GM19328 (cell line): Measurements from ENCODE around the gene C3.
"Not testable (repeated sequence)": the region's sequence is repeated elsewhere in the genome, so short reads cannot be mapped to it uniquely, and the experiment has no call there.

ENCODE experiments used
- ATAC-seq: cut with Tn5 transposase; IDR thresholded peaks from one replicate; pipeline ENCODE4 v1.9.1; 2021; ENCODE audit warnings: mild to moderate bottlenecking, moderate library complexity; ENCODE audit not compliant: unreplicated experiment

Gene C3

DNA sequence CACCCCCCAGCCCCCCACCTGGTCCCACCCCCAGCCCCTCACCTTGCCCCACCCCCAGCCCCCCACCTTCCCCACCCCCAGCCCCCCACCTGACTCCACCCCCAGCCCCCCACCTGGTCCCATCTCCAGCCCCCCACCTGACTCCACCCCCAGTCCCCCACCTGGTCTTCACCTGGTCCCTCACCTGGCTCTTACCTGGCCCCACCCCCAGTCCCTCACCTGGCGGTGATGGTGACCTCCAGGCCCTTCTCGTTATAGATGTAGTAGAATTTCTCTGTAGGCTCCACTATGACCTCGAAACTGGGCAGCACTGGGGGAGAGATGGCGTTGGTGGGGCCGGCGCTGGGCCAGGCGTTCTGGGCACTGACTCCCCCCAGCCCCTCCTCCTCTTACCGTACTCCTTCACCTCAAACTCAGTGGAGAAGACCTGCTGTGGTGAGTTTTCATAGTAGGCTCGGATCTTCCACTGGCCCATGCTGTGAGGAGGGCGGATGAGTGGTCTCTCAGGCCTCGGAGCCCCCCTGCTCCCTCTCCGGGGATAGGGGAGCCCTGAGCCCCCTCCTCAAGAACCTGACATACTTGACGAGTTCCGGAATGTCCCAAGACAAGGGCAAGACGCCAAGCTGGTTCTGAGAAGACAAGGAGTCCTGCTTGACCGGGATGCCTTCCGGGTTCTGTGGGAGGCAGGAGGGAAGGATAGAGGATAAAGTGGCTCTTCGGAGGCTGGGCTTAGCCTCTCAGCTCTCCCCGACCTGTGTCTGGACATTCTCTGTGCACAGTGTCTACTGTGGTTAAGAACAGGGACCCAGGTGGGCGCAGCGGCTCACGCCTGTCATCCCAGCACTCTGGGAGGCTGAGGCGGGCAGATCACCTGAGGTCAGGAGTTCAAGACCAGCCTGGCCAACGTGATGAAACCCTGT is 6.4 kb downstream of the C3 start:
- no peak for ATAC-seq

DNA sequence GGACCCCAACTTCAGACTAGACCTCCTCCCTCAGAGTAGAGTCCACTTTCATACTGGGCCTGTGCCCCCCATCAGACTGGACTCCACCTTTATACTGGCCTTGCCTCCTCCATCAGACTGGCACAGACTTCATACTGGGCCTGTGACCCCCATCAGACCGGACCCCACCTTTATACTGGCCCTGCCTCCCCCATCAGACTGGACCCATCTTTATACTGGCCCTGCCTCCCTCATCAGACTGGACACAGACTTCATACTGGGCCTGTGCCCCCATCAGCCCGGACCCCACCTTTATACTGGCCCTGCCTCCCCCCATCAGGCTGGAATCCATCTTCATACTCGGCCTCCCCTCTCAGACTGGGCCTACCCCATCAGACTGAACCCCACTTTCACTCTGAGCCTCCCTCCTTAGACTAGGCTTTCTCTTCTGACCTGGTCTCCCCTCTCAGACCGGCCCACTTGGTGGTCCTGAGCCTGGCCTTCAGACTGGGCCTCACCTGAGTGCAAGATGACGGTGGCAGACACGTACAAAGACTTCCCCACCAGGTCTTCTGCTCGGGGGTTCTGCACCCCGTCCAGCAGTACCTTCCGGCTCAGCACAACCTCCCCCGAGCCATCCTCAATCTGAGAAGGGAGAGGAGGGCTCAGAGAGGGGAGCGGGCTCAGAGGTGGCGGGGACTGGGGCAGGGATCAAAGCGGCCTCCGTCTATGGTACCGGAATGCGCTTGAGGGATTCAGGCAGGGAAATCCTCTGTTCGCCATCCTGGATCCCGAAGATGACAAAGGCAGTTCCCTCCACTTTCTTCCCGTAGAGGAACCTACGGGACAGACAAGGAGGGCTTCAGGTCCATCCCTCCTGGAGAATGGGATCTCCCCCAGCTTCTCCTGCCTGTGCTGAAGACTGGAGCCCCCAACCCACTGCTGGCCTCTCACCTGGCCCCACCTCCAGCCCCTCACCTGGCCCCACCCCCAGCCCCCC is 7.5 kb downstream of the C3 start:
- ATAC-seq: no peak

DNA sequence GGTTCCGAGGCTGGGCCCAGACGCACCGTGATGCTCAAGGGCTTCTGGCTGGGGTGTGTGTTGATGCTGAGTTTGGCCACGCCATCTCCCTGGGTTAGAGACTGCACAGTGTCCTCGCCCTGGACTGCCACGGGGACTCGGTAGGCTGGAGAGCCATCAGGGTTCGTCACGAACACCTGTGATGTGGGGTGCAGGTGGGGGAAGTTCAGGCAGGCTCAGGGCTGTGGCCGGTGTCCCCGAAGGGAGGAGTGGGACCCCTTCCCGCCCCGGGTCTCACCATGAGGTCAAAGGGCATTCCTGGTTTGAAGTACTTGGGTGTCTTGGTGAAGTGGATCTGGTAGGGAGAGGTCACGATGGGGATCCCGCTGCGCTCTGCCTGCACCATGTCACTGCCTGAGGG is 8.2 kb downstream of the C3 start:
- no peak for ATAC-seq

DNA sequence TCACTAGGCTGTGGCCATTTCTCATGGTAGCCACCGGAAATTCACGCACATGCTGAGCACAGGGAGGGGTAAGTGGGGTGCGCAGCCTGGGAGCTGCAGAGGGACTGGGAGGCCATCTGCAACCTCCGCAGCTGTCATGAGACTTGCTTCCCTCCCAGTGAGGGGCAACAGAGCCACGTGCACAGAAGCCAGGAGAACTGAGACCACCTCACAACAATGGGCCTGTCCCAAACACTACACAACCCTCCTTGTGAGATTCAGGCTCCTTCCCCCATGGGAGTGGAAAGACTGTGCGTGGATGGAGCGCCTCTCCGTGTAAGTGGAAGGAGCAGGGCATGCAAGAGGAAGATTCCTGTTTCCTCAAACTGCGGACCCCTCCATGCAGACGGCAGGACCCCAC is 8.8 kb downstream of the C3 start:
- no peak for ATAC-seq

DNA sequence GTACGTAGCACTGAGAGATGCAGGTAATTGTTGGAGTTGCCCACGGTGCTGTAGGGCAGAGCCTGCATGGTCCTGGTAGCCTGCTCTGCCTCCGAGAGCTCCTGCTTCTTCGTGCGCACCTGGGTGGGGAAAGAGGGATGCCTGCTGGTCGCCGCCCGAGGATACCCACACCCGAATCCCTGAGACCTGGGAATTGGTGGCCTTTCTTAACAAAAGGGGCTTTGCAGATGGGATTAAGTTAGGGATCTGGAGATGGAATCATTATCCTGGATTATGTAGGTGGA is 9.4 kb downstream of the C3 start:
- no peak for ATAC-seq

DNA sequence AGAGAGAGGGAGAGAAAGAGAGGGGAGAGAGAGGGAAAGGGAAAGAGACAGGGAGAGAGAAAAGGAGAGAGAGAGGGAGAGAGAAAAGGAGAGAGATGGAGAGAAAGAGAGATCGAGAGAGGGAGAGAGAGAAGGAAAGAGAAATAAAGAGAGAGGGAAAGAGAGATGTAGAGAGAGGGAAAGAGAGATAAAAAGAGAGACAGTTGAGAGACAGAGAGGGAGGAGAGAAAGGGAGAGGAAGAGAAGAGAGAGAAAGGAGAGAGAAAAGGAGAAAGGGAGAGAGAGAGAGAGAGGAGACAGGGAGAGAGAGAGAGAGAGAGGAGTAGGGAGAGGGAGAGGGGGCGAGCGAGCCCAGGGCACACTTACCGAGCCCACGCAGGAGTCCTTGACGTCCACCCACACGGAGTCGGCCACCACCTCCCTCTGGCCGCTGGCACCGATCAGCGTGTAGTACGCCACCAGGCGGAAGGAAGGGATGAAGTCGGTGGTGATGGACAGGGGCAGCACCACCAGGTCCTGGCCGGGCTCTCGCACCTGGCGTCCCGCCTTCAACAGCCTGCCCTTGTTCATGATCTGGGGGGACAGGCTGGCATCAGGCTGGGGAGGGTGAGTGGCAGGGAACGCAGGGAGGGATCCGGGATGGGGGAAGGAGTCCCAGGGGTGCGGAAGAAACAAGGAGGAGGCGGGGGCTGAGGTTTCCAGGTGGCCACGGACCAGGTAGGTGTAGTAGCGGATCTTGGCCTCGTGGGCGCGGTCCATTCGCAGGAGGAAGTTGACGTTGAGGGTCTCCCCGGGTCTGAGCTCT is 10.0 kb downstream of the C3 start:
- no peak for ATAC-seq

DNA sequence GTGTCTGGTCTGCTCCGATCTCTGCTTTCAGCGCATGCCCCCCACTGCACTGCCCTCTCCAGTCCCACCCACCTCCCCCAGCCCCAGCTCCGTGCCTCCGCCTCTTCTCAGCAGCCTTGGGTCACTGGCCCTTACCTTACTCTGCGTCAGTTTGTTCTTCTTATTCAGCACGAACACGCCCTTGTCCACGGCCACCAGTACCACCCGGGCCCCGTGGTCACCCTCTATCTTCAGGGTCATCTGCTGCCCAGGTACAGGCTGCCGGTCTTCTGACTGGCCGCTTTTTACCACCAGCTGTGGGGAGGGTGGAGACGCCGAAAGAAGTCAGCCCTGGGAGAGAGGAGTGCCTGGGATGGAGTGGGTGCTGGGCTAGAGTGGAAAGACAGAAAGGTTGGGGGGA is 10.9 kb downstream of the C3 start:
- no peak for ATAC-seq

DNA sequence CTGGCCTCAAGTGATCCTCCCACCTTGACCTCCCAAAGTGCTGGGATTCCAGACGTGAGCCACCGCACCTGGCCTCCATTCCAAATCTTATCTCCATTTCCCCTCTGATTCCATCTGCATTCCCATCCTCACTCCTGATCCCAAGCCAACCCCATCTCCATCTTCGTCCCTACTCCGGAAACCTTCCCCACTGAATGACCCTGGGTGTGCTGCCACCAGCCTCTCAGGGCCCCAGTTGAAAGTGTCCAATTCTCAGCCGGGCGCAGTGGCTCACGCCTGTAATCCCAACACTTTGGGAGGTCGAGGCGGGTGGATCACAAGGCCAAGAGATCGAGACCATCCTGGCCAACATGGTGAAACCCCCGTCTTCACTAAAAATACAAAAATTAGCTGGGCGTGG is 11.5 kb downstream of the C3 start:
- ATAC-seq: not testable (repeated sequence)

DNA sequence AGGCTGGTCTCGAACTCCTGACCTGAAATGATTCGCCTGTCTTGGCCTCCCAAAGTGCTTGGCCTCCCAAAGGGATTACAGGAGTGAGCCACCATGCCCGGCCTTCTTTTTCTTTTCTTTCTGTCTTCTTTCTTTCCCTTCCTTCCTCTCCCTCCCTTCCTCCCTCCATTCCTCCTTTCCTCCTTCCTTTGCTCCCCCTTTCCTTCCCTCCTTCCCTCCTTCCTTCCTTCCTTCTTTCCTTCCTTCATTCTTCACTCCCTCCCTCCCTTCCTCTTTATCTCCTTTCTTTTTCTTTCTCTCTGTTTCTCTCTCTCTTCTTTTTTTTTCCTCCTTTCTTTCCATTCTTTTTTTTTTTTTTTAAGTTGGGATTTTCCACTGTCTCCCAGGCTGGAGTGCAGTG is 12.1 kb downstream of the C3 start:
- no peak for ATAC-seq

DNA sequence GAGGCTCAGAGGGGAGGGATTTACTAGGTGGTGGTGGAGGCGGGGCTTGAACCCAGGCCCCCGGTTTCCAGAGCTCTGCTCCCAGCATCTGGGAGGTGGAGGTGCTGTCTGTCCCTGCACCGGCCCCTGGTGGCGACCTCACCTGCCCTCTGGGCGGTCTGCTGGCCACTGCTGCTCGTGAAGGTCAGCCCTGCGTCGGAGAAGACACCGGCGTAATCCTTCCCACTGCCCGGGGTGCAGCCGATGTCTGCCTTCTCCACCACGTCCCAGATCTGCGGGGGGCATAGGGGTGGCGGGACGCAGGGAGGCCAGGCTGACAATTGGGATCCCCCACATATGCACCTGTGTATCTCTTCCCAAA is 12.8 kb downstream of the C3 start:
- ATAC-seq: no peak

DNA sequence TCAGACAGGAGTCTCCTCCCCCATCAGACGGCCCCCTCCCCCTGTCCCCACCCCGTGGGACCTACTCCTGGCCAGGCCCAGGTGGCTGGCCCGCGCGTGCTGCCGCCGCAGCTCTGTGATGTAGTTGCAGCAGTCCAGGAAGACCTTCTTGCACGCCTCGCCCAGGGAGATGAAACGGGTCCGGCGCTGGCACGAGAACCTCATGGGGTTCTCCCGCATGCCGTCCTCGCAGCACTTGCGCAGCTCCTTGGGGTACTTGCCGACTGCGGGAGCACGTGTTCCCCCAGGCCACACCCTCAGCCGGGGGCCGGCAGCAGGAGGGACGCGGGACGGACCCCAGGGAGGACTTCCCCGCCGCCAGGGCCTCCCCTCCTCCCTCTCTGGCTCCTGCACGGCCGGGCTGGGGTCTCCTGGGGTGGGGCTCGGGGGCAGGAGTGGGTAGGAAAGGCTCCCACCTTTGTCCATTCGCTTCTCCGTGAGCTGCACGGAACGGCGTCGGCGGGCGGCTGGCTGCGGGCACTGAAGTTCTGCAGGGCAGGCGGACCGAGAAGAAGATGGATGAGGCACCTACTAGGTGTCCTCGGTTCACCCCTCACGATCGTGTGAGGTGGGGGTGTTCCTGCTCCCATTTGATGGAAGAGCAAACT is 13.3 kb downstream of the C3 start:
- no peak for ATAC-seq

DNA sequence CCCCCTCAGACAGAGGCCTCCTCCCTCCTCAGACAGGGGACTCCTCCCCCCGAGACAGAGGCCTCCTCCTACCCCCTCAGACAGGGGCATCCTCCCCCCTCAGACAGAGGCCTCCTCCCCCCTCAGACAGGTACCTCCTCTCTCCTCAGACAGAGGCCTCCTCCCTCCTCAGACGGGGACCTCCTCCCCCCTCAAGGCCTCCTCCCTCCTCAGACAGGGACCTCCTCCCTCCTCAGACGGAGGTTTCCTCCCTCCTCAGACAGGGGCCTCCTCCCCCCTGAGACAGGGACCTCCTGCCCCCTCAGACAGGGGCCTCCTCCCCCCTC is 13.9 kb downstream of the C3 start:
- ATAC-seq: no peak

DNA sequence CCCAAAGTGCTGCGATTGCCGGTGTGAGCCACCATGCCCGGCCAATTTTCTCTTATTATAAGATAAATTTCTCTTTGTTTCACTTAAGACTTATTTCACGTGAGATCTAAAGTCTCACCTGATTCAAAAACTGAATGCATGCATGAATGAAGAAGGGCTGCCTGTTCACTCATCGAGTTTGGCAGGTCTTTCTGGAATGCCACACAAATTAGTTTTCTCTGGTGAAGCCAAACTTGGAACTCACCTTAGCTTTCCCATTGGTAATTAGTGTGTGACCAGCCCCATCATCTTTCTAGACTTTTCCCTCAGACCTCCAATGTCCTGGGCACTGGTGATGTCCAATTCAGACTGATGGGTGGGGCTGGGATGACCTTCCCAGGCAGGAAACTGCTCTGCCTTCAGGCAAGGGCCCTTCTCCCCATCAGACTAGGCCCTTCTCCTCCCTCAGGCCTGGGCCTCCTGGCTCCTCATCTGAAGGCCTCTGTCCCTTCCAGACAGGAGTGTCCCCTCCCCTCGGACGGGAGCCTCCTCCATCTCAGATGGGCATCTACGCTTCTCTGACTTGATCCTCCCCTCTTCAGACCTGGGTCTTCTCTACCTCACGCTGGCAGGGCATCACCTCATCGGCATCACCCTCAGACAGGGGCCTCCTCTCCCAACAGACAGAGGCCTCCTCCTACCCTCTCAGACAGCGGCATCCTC is 14.4 kb downstream of the C3 start:
- no peak for ATAC-seq

DNA sequence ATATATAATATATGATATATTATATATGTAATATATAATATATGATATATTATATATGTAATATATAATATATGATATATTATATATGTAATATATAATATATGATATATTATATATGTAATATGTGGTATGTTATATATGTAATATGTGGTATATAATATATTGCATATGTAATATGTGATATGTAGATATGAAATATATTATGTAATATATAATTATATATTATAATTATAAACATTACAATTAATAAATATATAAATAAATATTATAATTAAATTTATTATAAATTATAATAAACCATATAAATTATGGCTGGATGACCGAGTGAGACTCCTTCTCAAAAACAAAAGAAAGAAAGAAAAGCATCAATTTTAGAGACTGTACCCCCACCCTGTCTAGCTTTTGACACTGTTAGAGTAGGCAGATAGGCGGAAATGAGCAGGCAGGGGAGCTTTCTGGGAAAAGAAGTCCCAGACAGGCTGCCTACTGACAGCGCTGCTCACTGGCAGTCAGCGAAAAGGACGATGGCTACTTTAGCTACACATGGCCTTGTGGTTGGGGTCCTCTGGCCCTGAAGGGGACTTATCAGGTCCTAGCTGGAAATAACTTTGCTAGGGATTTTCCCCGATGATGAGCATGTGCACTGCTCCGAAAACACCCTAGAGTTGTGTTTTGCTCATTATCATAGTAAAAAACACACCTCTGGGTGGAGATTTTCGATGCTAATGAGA is 19.7 kb downstream of the C3 start:
- ATAC-seq: no peak

DNA sequence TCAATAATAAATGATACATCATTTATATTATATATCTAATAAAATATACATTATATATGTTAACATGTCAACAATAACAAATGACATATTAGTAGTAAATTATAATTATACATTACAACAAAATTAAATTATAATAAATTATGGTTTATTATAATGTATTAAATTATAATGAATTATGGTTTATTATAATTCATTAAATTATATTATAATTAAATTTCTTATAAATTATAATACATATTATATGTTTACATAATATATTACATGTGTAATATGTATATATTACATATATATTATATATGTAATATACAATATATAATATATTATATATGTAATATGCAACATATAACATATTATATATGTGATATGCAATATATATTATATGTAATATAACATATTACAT is 20.5 kb downstream of the C3 start:
- ATAC-seq: no peak

DNA sequence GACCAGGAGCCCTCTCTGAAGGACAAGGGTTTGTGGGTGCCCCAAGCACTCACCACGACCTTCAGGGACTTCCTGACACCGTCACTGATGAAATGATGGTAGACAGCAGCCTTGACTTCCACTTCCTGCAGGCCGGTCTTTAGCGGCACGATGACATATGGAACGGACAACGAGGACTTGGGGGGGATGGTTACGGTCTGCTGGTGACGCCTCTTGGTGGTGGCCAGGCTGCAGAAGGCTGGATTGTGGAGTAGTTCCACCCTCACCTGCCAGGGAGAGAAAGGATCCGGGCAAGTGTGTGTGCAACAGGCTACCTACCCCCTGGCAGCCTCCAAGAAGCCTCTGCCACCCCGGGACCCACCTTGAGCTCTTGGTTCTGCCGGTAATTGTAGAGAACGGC is 23.2 kb downstream of the C3 start:
- no peak for ATAC-seq

DNA sequence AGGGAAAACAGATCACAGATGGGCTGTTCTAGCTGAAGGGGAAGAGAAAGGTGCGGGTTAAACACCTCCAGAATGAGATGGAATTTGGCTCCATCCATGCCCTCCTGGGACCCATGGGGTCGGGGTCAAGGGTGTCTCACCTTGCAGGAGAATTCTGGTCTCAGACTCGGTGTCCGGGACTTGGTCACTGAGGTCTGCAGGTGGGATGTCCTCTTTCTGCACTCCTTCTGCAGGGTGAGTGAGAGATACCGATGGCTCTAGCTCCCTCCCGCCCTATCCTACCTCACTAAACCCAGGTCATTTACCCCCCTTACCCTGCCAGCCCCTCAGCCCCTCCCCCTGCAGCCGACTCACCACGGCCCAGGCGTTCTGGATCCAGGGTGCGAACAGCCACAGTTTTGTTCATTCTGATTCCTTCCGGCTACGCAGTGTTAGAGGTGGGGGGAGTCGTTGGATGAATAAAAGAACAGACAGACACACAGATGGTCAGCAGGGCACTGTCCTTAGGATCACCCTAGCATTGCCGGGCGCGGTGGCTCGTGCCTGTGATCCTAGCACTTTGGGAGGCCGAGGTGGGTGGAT is 24.1 kb downstream of the C3 start:
- ATAC-seq: no peak

DNA sequence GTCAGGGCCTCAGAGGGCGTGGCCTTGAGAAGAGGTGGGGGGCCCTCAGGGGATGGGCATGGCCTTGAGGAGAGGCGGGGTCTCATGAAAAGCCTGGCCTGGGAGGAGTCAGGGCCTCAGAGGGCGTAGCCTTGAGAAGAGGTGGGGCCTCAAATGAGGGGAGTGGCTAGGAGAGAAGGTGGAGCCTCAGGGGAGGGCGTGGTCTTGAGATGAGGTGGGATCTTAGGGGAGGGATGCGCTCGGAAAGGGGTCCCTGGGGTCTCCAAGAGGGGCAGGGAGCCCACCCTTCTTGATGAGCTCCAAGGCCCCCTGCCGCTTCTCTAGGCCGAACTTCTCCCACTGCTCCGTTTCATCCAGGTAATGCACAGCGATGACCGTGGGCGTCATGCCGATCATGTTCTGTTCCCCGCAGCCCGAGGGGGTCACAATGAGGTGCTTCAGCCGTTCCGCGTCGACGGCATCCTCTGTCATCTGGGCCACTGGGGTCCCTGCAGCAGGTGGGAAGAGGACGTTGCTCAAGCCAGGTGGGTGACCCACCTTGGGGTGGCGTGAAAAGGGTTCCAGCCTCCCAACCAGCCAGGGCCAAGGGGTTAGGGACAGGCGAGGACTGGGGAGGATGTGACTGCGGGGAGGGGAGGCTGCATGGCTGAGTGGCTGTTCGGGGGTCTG is 26.2 kb downstream of the C3 start:
- no peak for ATAC-seq

DNA sequence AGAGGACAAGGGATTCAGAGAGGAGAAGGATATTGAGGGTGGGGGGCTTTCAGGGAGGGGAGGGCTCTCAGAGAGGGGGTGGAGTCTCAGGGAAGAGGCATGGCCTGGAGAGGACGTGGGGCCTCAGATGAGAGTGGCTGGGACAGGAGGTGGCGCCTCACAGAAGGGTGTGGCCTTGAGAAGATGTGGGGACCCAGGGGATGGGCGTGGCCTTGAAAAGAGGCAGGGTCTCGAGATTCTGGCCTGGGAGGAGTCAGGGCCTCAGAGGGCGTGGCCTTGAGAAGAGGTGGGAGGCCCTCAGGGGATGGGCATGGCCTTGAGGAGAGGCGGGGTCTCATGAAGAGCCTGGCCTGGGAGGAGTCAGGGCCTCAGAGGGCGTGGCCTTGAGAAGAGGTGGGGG is 26.8 kb downstream of the C3 start:
- ATAC-seq: no peak
